Ishikawa (cell line): ENCODE measurements around the gene CHI3L2.

ENCODE experiments used
- CEBPB ChIP-seq: IDR thresholded peaks from 2 replicates; pipeline ENCODE4 v1.6.1; 2012
- CREB1 ChIP-seq: IDR thresholded peaks from 2 replicates; pipeline ENCODE4 v1.6.1; 2012; ENCODE audit warnings: low read depth
- EGR1 ChIP-seq: IDR thresholded peaks from 2 replicates; pipeline ENCODE4 v1.6.1; 2012
- EP300 ChIP-seq: IDR thresholded peaks from 2 replicates; pipeline ENCODE4 v1.6.1; 2012; ENCODE audit warnings: borderline replicate concordance
- NFIC ChIP-seq: IDR thresholded peaks from 2 replicates; pipeline ENCODE4 v1.6.1; 2012
- RAD21 ChIP-seq: IDR thresholded peaks from 2 replicates; pipeline ENCODE4 v1.6.1; 2012; ENCODE audit warnings: low read depth
- TAF1 ChIP-seq: IDR thresholded peaks from 2 replicates; pipeline ENCODE4 v1.6.1; 2012; ENCODE audit warnings: low read depth, mild to moderate bottlenecking
- TEAD4 ChIP-seq: IDR thresholded peaks from 2 replicates; pipeline ENCODE4 v1.6.1; 2012
- ZBTB7A ChIP-seq: IDR thresholded peaks from 2 replicates; pipeline ENCODE4 v1.6.1; 2012; ENCODE audit warnings: low read depth
- TF ChIP-seq, protein P1 (sequence below): IDR thresholded peaks from 2 replicates; pipeline ENCODE4 v1.6.1; 2012
- TF ChIP-seq, protein P2 (sequence below): IDR thresholded peaks from 2 replicates; pipeline ENCODE4 v1.6.1; 2012
- TF ChIP-seq, protein P3 (sequence below): IDR thresholded peaks from 2 replicates; pipeline ENCODE4 v1.6.1; 2012; ENCODE audit warnings: low read depth, mild to moderate bottlenecking

DNA sequence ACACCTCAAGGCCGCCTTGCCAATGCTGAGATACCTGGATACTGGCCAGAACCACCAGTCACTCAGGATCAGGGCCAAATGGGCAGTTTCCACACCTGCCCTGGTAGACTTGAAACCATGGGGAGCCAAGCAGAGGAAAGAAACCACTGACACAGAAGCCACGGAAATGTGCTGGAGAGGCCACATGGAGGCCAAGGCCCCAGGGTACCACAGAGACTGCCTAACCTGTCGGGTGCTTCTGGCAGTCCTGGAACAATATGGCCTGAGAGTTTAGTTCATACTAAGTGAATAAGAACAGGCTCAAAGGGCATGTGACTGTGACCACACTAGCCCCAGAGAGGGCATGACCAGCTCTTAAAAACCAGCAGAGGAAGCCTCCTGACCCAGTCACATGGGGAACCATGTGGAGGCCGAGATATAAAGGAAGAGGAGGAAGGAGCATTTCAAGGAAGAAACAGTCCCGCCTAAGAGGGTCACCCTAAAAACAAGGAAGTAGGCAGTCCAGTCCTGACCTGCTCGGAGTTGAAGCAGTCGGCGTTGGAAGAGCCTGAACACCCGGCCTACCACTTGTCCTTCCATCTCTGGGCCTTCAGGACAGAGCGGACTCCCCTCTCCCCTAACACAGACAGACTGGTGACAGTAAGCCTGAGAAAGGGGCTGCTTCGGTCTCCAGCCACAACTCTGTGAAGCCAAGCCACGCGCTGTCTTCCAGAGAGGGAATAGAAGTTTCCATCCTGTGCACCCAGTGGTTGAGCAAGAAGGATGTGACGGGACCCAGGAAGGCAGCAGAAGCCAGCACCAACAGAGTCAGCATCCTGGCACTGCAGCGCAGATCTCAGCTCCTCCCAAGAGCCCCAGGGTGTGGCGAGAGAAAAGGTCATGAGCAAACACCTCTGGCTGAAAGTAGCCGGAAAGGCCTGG lies 27.4 kb upstream of the CHI3L2 start, which contains the start of gene DENND2D:
- TF ChIP-seq EP300 (no peak), CEBPB (no peak), TAF1 (no peak), RAD21 (no peak), EGR1 (no peak), CREB1 (no peak), TEAD4 (no peak), ZBTB7A (no peak), NFIC (no peak)
- TF ChIP-seq, protein P1, sequence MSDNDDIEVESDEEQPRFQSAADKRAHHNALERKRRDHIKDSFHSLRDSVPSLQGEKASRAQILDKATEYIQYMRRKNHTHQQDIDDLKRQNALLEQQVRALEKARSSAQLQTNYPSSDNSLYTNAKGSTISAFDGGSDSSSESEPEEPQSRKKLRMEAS: no peak
- TF ChIP-seq, protein P2, sequence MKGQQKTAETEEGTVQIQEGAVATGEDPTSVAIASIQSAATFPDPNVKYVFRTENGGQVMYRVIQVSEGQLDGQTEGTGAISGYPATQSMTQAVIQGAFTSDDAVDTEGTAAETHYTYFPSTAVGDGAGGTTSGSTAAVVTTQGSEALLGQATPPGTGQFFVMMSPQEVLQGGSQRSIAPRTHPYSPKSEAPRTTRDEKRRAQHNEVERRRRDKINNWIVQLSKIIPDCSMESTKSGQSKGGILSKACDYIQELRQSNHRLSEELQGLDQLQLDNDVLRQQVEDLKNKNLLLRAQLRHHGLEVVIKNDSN: no peak
- TF ChIP-seq, protein P3, sequence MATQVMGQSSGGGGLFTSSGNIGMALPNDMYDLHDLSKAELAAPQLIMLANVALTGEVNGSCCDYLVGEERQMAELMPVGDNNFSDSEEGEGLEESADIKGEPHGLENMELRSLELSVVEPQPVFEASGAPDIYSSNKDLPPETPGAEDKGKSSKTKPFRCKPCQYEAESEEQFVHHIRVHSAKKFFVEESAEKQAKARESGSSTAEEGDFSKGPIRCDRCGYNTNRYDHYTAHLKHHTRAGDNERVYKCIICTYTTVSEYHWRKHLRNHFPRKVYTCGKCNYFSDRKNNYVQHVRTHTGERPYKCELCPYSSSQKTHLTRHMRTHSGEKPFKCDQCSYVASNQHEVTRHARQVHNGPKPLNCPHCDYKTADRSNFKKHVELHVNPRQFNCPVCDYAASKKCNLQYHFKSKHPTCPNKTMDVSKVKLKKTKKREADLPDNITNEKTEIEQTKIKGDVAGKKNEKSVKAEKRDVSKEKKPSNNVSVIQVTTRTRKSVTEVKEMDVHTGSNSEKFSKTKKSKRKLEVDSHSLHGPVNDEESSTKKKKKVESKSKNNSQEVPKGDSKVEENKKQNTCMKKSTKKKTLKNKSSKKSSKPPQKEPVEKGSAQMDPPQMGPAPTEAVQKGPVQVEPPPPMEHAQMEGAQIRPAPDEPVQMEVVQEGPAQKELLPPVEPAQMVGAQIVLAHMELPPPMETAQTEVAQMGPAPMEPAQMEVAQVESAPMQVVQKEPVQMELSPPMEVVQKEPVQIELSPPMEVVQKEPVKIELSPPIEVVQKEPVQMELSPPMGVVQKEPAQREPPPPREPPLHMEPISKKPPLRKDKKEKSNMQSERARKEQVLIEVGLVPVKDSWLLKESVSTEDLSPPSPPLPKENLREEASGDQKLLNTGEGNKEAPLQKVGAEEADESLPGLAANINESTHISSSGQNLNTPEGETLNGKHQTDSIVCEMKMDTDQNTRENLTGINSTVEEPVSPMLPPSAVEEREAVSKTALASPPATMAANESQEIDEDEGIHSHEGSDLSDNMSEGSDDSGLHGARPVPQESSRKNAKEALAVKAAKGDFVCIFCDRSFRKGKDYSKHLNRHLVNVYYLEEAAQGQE: no peak
